Heart left ventricle (tissue), 13 donors: ENCODE results near the gene SPRYD7.

Source experiments
- CTCF ChIP-seq, 12 donors: fragments of 200-600 bp; sonication (generic) in 4 of 12; IDR thresholded peaks; one replicate each; pipeline versions ENCODE4 v1.5.0 to v1.8.0; 2018 to 2022; ENCODE audit warnings: antibody characterized with exemption in 12 of 12, mild to moderate bottlenecking in 5 of 12
- POLR2A ChIP-seq, 2 donors: fragments of 450-650 bp; IDR thresholded peaks; one replicate each; pipeline ENCODE4 v1.6.1; 2017; ENCODE audit warnings: antibody characterized with exemption in 2 of 2, mild to moderate bottlenecking in 2 of 2, moderate library complexity in 2 of 2
- donor health status: ischemic (EF 13 %, LVEDD 7.1; RV severe dilation, severe dysfunction).
- donor health status: DM: no; HTN: yes; CAD: no.
- donor health status: DM: no; HTN: no; CAD: no.
- donor health status: ischemic (EF 25% LVEDD 6.9; RV normal size, moderate dysfunction).
- donor health status: ischemic (EF 25% LVEDD 5.7; RV mildly dilated, moderate dysfunction).
- donor health status: ischemic (EF 35%, LVEDD 5.7; RV mildly dilated, moderate dysfunction).
- donor health status: nonischemic (EF 11% LVEDD 7.7; RV severe dilation, severe dysfunction).
- donor health status: DM: yes; HTN: yes; CAD: no.
- donor health status: PGD.
- donor health status: ischemic (EF 29% LVEDD 5.4; RV normal size, mild dysfunction).
- donor health status: nonischemic (EF 23%, LVEDD 6.1; RV moderate dilation, normal function).

GRCh38 chr13:49935171-49936074 is 717 bp downstream of the SPRYD7 start:
- TF ChIP-seq CTCF (IDR thresholded peaks at IDR 0.05), result no peak
- TF ChIP-seq POLR2A (IDR thresholded peaks at IDR 0.05), result no peak
